ENCODE results near the gene SMPD3.
"Not testable (repeated sequence)": the region's sequence is repeated elsewhere in the genome, so short reads cannot be mapped to it uniquely, and the experiment has no call there.

SMPD3 gene

GRCh38 chr16:68448360-68448970 is at the start of gene SMPD3:
Gene SMPD3, minus strand, starts transcription at chr16:68448508. Its CDS starts 76,327 bp downstream, at chr16:68372181.
- peak; percentile 98 to 99 for DNase-seq

GRCh38 chr16:68496689-68497088 is 48.4 kb upstream of the SMPD3 start:
- no peak for DNase-seq

GRCh38 chr16:68494261-68494660 is 46.0 kb upstream of the SMPD3 start:
- not testable (repeated sequence) for DNase-seq

GRCh38 chr16:68493412-68494070 is 45.2 kb upstream of the SMPD3 start:
- DNase-seq: no peak

- DNase-seq: peak in 1 of 2 experiments; percentile 31
These were observed 44.5 kb upstream of the SMPD3 start for GRCh38 chr16:68492543-68493411.

GRCh38 chr16:68492151-68492542 is 43.8 kb upstream of the SMPD3 start:
- DNase-seq: no peak

GRCh38 chr16:68491576-68491950 is 43.3 kb upstream of the SMPD3 start:
- no peak for DNase-seq

GRCh38 chr16:68490829-68491575 is 42.7 kb upstream of the SMPD3 start:
- DNase-seq: peak; percentile 18 to 72

- DNase-seq: no peak
These were observed 42.0 kb upstream of the SMPD3 start for GRCh38 chr16:68490358-68490757.

- DNase-seq: peak in 1 of 2 experiments; percentile 23
These were observed 40.2 kb upstream of the SMPD3 start for GRCh38 chr16:68488554-68488953.

GRCh38 chr16:68487669-68488068 is 39.4 kb upstream of the SMPD3 start:
- DNase-seq: no peak

GRCh38 chr16:68487203-68487514 is 38.9 kb upstream of the SMPD3 start:
- no peak for DNase-seq

GRCh38 chr16:68486502-68487202 is 38.3 kb upstream of the SMPD3 start:
- DNase-seq: no peak

- DNase-seq: no peak
These were observed 33.3 kb upstream of the SMPD3 start for GRCh38 chr16:68481636-68482035.

GRCh38 chr16:68480084-68480995 is 32.0 kb upstream of the SMPD3 start:
- no peak for DNase-seq

GRCh38 chr16:68479271-68479670 is 31.0 kb upstream of the SMPD3 start:
- DNase-seq: no peak

- DNase-seq: no peak
These were observed 30.4 kb upstream of the SMPD3 start for GRCh38 chr16:68478526-68479250.

- DNase-seq: no peak
These were observed 26.8 kb upstream of the SMPD3 start for GRCh38 chr16:68475071-68475470.

- no peak for DNase-seq
These were observed 25.2 kb upstream of the SMPD3 start for GRCh38 chr16:68473358-68474070.

GRCh38 chr16:68472581-68472980 is 24.3 kb upstream of the SMPD3 start:
- no peak for DNase-seq

Data from NCI-H2081 (cell line).